CD4-positive, alpha-beta T cell treated with Interleukin-17A for 1 hour (primary cell): ENCODE results near the gene MIB2.
"Not testable (repeated sequence)": the region's sequence is repeated elsewhere in the genome, so short reads cannot be mapped to it uniquely, and the experiment has no call there.

Source experiments
- DNase-seq: peaks from one replicate; pipeline ENCODE4 v3.0.0-alpha.2; 2020

MIB2 gene

DNA sequence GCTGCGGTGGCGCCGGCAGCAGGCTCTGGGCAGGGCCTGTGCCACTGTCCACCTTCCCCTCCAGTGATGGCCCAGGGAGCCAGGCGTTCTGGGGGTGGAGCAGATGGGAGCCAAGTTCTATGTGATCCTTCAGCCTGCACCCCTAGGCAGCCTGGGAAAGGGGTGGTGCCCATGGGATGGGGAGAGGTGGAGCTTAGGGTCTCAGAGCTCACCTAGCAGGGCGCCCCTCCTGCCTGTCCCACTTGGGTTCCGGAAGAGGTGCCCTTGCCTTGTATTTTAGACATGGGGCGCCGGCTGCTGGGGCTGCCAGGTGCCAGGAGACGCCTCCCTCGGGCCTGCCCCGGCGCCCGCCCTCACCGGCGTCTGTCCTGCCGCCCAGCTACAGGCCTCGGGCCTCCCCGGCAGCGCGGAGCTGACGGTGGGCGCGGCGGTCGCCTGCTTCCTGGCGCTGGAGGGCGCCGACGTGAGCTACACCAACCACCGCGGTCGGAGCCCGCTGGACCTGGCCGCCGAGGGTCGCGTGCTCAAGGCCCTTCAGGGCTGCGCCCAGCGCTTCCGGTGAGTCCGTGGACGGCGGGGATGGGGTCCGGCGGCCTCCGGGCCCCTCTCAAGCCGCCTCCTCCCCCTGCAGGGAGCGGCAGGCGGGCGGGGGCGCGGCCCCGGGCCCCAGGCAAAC lies 13.6 kb downstream of the MIB2 start:
- peak; percentile 55 for DNase-seq

DNA sequence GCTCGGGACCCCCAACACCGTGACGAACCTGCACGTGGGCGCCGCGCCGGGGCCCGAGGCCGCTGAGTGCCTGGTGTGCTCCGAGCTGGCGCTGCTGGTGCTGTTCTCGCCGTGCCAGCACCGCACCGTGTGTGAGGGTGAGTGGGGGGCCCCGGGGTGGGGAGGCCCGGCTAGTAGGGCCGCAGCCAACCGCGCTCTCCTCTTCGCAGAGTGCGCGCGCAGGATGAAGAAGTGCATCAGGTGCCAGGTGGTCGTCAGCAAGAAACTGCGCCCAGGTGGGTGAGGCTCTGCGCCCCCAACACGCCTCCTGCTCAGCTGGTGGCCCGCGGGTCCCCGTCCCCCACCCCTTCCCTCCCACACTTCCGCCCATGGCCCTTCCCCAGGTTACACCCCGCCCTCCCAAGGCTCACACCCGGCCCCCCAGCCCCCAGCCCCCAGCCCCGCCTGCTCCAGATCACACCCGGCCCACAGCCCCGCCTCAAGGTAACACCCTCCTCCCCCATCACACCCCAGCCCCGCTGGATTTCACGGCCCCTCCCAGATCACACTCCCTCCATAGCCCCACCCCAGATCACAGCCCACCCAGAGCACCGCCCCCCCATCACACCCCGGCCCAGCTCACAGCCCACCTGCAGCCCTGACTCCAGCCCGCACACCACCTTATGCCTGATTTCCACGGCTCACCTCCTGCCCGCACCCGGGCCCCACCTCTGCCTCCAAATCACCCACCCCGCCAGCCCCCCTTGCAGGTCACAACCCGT lies 14.3 kb downstream of the MIB2 start:
- DNase-seq, result peak; percentile 92

DNA sequence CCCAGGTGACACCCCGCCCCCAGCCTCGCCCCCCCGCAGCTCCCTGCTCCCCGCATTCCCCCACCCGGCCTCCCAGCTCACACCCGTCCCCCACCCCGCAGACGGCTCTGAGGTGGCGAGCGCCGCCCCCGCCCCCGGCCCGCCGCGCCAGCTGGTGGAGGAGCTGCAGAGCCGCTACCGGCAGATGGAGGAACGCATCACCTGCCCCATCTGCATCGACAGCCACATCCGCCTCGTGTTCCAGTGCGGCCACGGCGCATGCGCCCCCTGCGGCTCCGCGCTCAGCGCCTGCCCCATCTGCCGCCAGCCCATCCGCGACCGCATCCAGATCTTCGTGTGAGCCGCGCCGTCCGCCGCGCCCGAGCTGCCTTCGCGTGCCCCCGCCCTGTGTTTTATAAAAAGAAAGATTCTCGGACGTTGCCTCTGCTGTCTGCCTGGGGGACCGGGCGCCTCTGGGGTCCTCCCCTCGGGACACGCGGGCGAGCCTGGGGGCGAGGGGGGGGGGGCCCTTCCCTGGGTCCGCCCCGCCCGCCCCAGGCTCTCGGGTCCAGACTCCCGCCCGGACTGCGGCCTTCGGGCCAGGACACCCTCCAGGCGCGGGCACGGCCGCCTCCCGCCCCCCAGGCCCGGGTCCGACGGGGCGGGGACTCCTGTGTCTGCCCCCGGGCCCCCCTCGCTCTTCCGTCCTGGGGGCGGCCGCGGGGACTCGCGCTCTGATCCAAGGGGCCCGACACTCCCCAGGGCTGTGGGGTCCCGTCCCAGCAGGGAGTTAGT lies 15.1 kb downstream of the MIB2 start:
- peak; percentile 97 for DNase-seq

DNA sequence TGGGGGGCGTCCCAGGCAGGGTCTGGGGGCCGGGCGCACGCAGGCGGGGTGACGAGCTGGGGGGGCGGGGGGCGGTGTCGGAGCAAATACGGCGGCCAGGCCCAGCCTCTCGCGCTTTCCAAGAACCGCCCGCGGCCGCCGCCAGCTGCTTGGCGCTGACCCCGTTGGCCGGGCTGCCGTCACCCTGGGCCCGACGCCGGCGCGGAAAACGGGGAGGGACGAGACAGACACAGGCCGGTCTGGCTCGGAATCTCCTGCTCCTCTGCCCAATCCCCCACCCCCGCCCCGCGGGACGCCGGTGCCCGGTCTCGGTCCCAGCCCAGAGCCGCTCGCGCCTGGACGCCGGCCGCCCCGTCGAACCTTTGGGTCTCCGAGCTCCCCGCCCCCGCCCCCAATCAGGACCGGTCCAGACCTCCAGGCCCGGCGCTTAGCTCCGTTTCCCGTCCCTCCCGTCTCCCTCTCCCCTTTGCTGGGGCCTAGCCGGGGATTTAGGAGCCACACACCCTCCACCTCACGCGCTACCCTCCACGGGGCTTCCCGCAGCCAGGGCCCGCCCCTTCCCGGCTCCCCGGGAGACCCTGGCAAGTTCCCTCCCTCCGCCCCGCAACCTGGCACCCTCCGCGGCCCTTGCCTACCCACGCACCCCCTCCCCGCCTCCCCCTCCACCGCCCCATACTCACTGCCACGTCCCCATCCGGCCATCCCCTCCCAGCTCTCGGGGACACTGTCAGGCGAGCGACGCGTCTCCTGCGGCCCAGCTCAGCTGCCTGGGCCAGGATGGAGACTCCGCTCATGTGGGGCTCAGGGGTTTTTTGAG lies 15.9 kb downstream of the MIB2 start:
- peak; percentile 58 for DNase-seq

DNA sequence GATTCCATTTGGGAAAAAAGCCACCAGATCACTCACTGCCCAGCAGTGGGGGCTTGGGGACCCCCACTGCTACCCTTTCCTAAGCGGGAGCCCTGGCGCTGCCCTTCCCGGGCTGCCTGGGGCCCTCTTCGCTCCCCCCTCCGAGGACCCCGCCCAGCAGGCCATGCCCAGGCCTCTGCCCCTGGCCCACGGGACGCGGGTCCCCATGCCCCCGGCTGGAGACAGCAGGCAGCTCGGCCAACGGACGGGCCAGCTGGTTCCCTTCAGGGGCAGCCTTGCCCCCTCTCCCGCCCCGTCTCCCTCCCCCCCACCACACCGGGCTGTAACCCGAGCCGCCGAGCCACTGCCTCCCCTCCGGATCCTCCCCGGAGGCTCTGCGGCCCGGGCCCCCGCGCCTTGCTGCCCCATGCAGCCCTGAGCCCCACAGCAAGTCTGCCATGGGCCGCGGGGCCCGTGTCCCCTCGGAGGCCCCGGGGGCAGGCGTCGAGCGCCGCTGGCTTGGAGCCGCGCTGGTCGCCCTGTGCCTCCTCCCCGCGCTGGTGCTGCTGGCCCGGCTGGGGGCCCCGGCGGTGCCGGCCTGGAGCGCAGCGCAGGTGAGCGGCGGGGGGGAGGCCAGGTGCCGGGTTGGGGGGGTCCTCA lies 16.6 kb downstream of the MIB2 start, which contains the start of gene MMP23B:
TSS of gene MMP23B (plus strand) at position 392 of the 639 bp plus-strand sequence. CDS start at position 438, 46 bp downstream.
- no peak for DNase-seq

DNA sequence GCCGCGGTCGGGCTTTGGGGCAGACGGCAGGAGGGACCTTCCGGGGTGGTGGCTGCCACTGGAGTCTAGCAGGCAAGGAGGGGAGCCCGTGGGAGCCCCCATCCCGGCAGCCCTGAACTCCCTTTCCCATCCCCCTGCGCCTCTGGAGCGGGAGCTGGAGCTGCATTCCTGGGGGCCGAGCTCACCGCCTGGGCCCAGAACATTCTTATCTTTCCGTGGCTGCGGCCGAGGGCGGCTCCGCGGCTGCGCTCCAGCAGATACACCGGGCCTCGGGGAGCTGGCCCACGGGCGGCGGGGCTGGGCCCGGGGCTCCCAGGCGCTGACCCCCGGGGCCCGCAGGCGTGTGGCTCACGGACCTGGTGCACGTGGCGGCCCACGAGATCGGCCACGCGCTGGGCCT lies 18.1 kb downstream of the MIB2 start:
- DNase-seq, result not testable (repeated sequence)

DNA sequence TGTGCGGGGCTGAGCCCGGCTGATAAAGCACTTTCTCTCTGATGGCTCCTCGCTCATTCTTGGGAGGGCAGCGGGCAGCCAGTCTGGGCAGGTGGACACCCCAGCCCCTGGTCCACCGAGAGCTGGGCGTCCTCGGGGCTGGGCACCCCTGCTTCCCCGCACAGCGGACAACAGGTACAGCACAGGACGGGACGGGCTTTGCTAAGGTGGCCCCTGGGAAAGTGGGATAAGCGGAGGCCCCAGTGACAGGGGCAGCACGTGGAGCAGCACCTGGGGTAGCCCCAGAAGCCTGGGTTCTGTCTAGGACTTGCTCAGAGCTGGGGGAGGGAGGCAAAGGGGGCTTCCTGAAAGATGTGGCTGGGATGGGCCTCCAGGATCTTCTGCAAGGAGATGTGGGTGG lies 19.3 kb downstream of the MIB2 start:
- DNase-seq, result not testable (repeated sequence)

DNA sequence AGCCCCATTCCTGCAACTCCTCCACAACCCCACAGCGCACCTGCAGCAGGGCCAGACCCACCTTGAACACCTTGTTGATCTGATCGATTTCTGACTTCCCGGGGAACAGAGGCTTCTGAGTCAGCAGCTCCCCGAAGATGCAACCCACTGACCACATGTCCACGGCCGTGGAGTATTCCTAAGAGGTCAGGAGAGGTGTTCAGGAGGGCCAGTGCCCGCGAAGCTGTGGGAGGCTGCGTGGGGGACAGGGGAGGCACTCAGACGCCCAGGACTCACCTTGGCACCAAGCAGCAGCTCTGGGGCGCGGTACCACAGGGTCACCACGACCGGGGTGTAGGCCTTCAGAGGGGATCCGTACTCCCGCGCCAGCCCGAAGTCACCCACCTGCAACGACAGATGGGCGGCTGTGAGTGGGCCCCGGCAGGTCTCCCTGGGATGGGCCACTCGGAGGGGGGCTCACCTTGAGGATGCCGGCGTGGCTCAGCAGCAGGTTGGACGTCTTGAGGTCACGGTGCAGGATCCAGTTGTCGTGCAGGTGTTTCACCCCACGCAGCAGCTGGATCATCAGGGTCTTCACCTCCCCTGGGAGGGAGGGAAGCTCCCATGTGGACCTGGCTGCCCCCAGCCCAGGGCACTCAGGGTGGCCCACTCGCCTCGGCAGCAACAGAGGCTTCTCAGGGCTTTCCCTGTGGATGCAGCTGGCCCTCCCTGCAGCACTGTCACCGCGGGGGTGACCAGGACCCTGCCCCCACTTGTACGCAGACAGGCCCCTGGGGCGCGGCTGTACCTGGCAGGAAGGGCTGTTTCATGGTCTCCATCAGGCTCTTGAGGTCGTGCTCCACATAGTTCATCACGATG lies 21.6 kb downstream of the MIB2 start:
- not testable (repeated sequence) for DNase-seq

- not testable (repeated sequence) for DNase-seq
Observed at GRCh38 chr1:1637479-1637875, 22.2 kb downstream of the MIB2 start.

DNA sequence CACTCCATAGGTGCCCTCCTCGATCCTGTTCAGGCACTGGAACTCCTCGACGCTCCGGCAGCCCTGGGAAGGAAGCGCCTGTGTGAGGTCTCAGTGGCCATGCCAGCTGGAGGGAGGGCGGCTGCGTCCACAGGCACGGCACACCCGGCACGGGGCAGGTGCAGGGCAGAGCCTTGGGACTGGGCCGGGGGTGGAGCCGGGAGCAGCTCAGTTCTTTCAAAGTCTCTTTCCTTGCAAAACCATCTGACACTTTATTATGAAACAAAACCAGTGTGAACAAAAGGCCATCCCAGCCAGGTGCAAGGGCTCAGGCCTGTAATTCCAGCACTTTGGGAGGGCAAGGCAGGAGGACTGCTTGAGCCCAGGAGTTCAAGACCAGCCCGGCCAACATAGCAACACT lies 23.2 kb downstream of the MIB2 start:
- not testable (repeated sequence) for DNase-seq

- not testable (repeated sequence) for DNase-seq
Observed at GRCh38 chr1:1639368-1639767, 24.1 kb downstream of the MIB2 start.

DNA sequence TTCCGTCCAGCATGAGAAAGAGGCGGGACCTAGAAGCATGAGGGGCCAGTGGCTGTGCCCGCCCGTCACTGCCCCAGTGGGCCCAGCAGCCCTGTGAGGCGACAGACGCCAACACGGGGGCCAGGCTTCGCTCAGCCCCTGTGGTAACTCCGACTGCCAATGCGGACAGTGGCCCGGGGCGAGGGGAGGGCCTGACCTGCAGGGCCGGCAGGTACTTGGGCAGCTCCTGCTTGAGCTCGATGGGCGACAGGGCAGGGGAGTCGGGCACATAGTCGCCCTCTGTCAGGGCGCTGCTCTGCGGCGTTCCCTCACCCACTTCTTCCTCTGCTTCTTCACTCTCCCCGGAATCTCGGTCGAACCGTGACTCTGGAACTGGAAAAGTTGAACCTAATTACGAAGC lies 24.8 kb downstream of the MIB2 start:
- not testable (repeated sequence) for DNase-seq

- not testable (repeated sequence) for DNase-seq
Observed at GRCh38 chr1:1640711-1641461, 25.6 kb downstream of the MIB2 start.

DNA sequence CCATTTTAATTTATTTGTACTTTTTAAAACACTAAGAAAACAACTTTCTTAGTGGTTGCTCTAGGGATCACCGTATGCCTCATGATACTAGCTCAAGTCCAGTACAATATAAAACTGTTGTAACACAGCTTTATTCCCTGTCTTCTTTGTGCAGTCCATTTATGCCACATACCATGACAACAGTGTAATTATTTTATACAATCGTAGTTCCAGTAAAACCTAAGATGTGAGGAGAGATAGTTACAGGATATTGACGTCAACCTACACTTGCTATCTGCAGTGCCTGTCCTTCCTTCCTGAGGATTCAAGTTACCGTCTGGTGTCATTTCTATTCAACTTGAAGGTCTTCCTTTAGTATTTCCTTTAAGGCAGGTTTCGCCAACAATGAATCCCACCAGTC lies 31.0 kb downstream of the MIB2 start:
- not testable (repeated sequence) for DNase-seq

DNA sequence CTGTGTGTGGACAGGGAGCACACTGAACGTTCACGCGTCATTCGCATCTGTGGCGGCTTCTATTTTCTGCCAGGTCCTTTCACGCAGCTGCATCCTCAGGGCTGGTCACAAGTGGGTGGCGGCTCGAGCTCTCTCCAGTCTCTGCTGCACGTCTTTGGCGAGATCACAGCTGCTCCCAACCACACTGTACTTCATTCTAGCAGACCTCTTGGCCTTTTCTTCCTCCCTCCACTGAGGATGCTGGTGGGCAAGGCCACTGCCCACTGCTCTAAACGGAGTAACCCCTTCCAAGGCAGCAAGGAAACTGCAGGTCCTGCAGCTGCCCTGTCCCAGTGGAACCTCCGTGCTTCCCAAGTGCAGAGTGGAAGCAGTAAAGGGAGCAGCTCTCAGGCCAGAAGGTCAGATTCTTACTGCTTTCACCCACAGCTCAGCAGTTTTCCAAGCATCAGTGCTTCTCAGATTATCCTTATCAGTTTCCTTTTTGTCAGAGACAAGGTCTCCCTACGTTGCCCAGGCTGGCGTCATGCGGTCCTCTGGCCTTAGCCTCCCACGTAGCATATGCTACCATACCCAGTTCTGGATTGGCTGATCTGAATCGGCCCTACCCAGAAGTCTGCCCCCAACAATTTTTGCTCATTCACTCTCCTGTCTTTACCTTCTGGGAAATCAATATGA lies 32.4 kb downstream of the MIB2 start:
- not testable (repeated sequence) for DNase-seq

GRCh38 chr1:1648265-1648664 lies 33.0 kb downstream of the MIB2 start:
- DNase-seq, result not testable (repeated sequence)

- peak; percentile 97 for DNase-seq
Observed at GRCh38 chr1:1658583-1659549, 43.6 kb downstream of the MIB2 start, which contains the start of gene CDK11B. Gene CDK11B, minus strand, starts transcription at chr1:1659004. Its CDS starts 1,519 bp downstream, at chr1:1657485.

GRCh38 chr1:1662392-1662791 lies 47.1 kb downstream of the MIB2 start:
- not testable (repeated sequence) for DNase-seq
